Activated B cell treated with CpG ODN at 0.5 μM for 24 hours (primary cell): ENCODE data around the gene TBX2. TPM values are rescaled to one million over a fixed set of nuclear protein-coding genes. Genes with fewer than 3 reads are reported as not detected.

Experiments used
- ATAC-seq: fragments of 200-7000 bp; cut with Tn5 transposase; one replicate; pipeline ENCODE4 v1.10.0; 2021; ENCODE audit warnings: low read depth, mild to moderate bottlenecking, moderate library complexity
- CTCF ChIA-PET: fragments of 350-600 bp; sonication (Branson Sonifier 250); formaldehyde crosslinking; loops from one replicate; lab custom pipeline; 2021; ENCODE audit warnings: antibody characterized with exemption; lab: Charles Lee
- POLR2A ChIA-PET: fragments of 350-600 bp; sonication (Branson Sonifier 250); formaldehyde crosslinking; loops from one replicate; lab custom pipeline; 2021; ENCODE audit warnings: antibody characterized with exemption; lab: Charles Lee
- DNase-seq: peaks from one replicate; pipeline ENCODE4 v3.0.0; 2022
- H3K27ac Mint-ChIP-seq: one replicate; pipeline ENCODE4 v1.8.0; 2020; ENCODE audit warnings: mixed read lengths
- H3K27me3 Mint-ChIP-seq: one replicate; pipeline ENCODE4 v1.8.0; 2021; ENCODE audit warnings: mixed read lengths
- H3K36me3 Mint-ChIP-seq: one replicate; pipeline ENCODE4 v1.8.0; 2021; ENCODE audit warnings: low read depth, mixed read lengths
- H3K4me1 Mint-ChIP-seq: one replicate; pipeline ENCODE4 v1.8.0; 2021; ENCODE audit warnings: mixed read lengths
- H3K4me3 Mint-ChIP-seq: one replicate; pipeline ENCODE4 v1.8.0; 2020; ENCODE audit warnings: mild to moderate bottlenecking, mixed read lengths
- H3K9me3 Mint-ChIP-seq: one replicate; pipeline ENCODE4 v1.8.0; 2020; ENCODE audit warnings: mixed read lengths
- CTCF ChIP-seq: fragments of 200-600 bp; IDR thresholded peaks from one replicate; pipeline ENCODE4 v1.8.0; 2022; ENCODE audit warnings: antibody characterized with exemption, mild to moderate bottlenecking
- intact Hi-C: fragments of 100-400 bp; cut with micrococcal nuclease; formaldehyde crosslinking; loops from one replicate; pipeline ENCODE4 v1.15.1; 2024
- total RNA-seq: library from RNA; stranded (reverse); gene quantifications from 2 replicates; pipeline ENCODE4 v1.2.3, GENCODE V29; 2022

TBX2 gene
- total RNA-seq, 1 donor from 2014 or later: not detected

- no peaks in the 10 kb centered on the region for H3K9me3 Mint-ChIP-seq
- DNase-seq (no peak), ATAC-seq (no peak)
- no peaks in the 10 kb centered on the region for H3K36me3 Mint-ChIP-seq
- no peak overlapping the region for H3K27ac Mint-ChIP-seq
- H3K27me3 Mint-ChIP-seq: peaks cover 27% of the 10 kb centered on the region
- no peak for TF ChIP-seq CTCF
- ChIA-PET CTCF (no interaction called here), POLR2A (no interaction called here)
- peaks cover 10% of the 10 kb centered on the region for H3K4me1 Mint-ChIP-seq
- H3K4me3 Mint-ChIP-seq: no peak overlapping the region
- intact Hi-C loops: no loop called here
Observed at GRCh38 chr17:61392679-61393078, 7.0 kb upstream of the TBX2 start.

GRCh38 chr17:61393550-61393903 lies 6.1 kb upstream of the TBX2 start:
- Mint-ChIP-seq H3K27me3 (peaks cover 35% of the 10 kb centered on the region), H3K4me1 (peaks cover 18% of the 10 kb centered on the region), H3K27ac (no peak overlapping the region), H3K9me3 (no peaks in the 10 kb centered on the region), H3K4me3 (no peak overlapping the region), H3K36me3 (no peaks in the 10 kb centered on the region)
- ChIA-PET POLR2A (no interaction called here), CTCF (no interaction called here)
- ATAC-seq (peak; percentile 21), DNase-seq (no peak)
- no peak for TF ChIP-seq CTCF
- intact Hi-C loops: no loop called here

- intact Hi-C loops: loop anchor here (2.0 kb wide), 1 partner anchor 15 kb away; no protein-coding TSS in a partner anchor
- Mint-ChIP-seq H3K36me3 (no peaks in the 10 kb centered on the region), H3K4me3 (no peak overlapping the region), H3K4me1 (peaks cover 20% of the 10 kb centered on the region), H3K9me3 (no peaks in the 10 kb centered on the region), H3K27me3 (peaks cover 36% of the 10 kb centered on the region), H3K27ac (no peak overlapping the region)
- TF ChIP-seq CTCF: no peak
- POLR2A ChIA-PET: interaction anchor here (0.6 kb wide), 1 partner anchor 1202 kb away, joined by 5 read pairs; no protein-coding TSS in a partner anchor
- CTCF ChIA-PET: interaction anchor here (1.2 kb wide), 1 partner anchor 15 kb away, joined by 4 read pairs; no protein-coding TSS in a partner anchor
- DNase-seq: no peak
- ATAC-seq: no peak
Observed at GRCh38 chr17:61393904-61394629, 5.6 kb upstream of the TBX2 start.

- DNase-seq: no peak
- peak overlapping the region; percentile 30 for H3K27ac Mint-ChIP-seq
- H3K4me3 Mint-ChIP-seq: no peak overlapping the region
- POLR2A ChIA-PET: interaction anchor here (0.6 kb wide), 1 partner anchor 1201 kb away, joined by 5 read pairs; no protein-coding TSS in a partner anchor
- no peak for ATAC-seq
- intact Hi-C loops: loop anchor here (2.0 kb wide), 1 partner anchor 14 kb away; no protein-coding TSS in a partner anchor
- H3K36me3 Mint-ChIP-seq: no peaks in the 10 kb centered on the region
- TF ChIP-seq CTCF: no peak
- CTCF ChIA-PET: interaction anchor here (0.5 to 1.2 kb wide), 3 partner anchors 14 to 442 kb away, joined by 3 to 4 read pairs (median 3); no protein-coding TSS in a partner anchor
- peaks cover 19% of the 10 kb centered on the region for H3K4me1 Mint-ChIP-seq
- peaks cover 34% of the 10 kb centered on the region for H3K27me3 Mint-ChIP-seq
- no peaks in the 10 kb centered on the region for H3K9me3 Mint-ChIP-seq
Observed at GRCh38 chr17:61394630-61395408, 4.8 kb upstream of the TBX2 start.
